Suprapubic skin (tissue), 4 donors: Measurements from ENCODE around the gene MYCBP2. TPM values are rescaled to one million over a fixed set of nuclear protein-coding genes. Genes with fewer than 3 reads are reported as not detected.
"Not testable (repeated sequence)": the region's sequence is repeated elsewhere in the genome, so short reads cannot be mapped to it uniquely, and the experiment has no call there.

Experiments used
- DNase-seq, 2 donors: peaks; one replicate each; pipeline ENCODE4 v3.0.0-alpha.2; 2019; ENCODE audit warnings: low spot score in 2 of 2
- H3K27ac ChIP-seq: fragments of 200-600 bp; sonication (generic); one replicate; pipeline ENCODE4 v1.5.1; 2019
- H3K27me3 ChIP-seq: fragments of 200-600 bp; sonication (generic); one replicate; pipeline ENCODE4 v1.5.1; 2019
- H3K36me3 ChIP-seq: fragments of 200-600 bp; sonication (generic); one replicate; pipeline ENCODE4 v1.5.1; 2019
- H3K4me1 ChIP-seq: fragments of 200-600 bp; sonication (generic); one replicate; pipeline ENCODE4 v1.5.1; 2019
- H3K4me3 ChIP-seq: fragments of 200-600 bp; sonication (generic); one replicate; pipeline ENCODE4 v1.5.1; 2019; ENCODE audit warnings: mild to moderate bottlenecking
- H3K9me3 ChIP-seq: fragments of 200-600 bp; sonication (generic); one replicate; pipeline ENCODE4 v1.5.1; 2019
- EP300 ChIP-seq: sonication (generic); formaldehyde crosslinking; IDR thresholded peaks from one replicate; pipeline ENCODE4 v1.6.1; 2017; ENCODE audit warnings: antibody characterized with exemption
- POLR2A ChIP-seq, 2 donors: fragments of 450-650 bp; IDR thresholded peaks; one replicate each; pipeline ENCODE4 v1.6.1; 2017; ENCODE audit warnings: antibody characterized with exemption in 2 of 2, mild to moderate bottlenecking in 2 of 2, moderate library complexity in 2 of 2
- POLR2AphosphoS5 ChIP-seq, 3 donors: sonication (generic); formaldehyde crosslinking; IDR thresholded peaks; one replicate each; pipeline ENCODE4 v1.6.1; 2017; ENCODE audit warnings: antibody characterized with exemption in 3 of 3
- WGBS: methylation state at CpG from one replicate; pipeline ENCODE4 v1.1.5; 2018; 5-methylcytosine and 5-hydroxymethylcytosine counted together
- total RNA-seq, 4 donors: library from RNA; depleted of rRNA; stranded (reverse); fragments of >200 nt; gene quantifications; one replicate each; pipeline ENCODE4 v1.1.0, GENCODE V29; 2016
- TF ChIP-seq, protein P1 (sequence below), 2 donors: fragments of 200-600 bp in 1 of 2; fragments of 450-650 bp in 1 of 2; sonication (generic) in 1 of 2; IDR thresholded peaks; one replicate each; pipeline ENCODE4 v1.5.1; 2016 to 2019; ENCODE audit warnings: antibody characterized with exemption in 2 of 2, mild to moderate bottlenecking in 1 of 2, moderate library complexity in 1 of 2

The MYCBP2 gene
- total RNA-seq, 4 donors from 2014 or later = 182 to 245 (median 207) TPM

DNA sequence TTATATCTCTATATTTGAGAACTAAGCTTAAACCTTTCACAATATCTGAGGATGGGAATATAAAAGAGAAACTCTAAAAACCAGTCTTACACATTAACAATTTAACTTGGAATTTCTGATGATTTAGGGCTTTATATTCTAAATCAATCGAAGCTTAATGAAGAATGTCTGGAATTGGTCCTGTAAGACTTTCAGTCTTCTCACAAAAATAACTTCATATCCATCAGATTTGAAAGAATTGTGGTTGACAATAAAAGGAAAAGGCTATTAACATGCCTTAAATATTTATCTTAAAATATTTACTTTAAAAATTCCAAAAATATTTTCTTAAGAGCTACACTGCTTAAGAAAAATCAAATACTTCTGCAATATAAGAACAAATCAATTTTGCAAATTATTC lies 27.3 kb downstream of the MYCBP2 start:
- Histone ChIP-seq H3K4me3 (no peak overlapping the region), H3K9me3 (no peaks in the 10 kb centered on the region), H3K4me1 (peaks cover 30% of the 10 kb centered on the region), H3K27me3 (no peaks in the 10 kb centered on the region), H3K36me3 (no peaks in the 10 kb centered on the region), H3K27ac (no peak overlapping the region)
- TF ChIP-seq, protein P1, sequence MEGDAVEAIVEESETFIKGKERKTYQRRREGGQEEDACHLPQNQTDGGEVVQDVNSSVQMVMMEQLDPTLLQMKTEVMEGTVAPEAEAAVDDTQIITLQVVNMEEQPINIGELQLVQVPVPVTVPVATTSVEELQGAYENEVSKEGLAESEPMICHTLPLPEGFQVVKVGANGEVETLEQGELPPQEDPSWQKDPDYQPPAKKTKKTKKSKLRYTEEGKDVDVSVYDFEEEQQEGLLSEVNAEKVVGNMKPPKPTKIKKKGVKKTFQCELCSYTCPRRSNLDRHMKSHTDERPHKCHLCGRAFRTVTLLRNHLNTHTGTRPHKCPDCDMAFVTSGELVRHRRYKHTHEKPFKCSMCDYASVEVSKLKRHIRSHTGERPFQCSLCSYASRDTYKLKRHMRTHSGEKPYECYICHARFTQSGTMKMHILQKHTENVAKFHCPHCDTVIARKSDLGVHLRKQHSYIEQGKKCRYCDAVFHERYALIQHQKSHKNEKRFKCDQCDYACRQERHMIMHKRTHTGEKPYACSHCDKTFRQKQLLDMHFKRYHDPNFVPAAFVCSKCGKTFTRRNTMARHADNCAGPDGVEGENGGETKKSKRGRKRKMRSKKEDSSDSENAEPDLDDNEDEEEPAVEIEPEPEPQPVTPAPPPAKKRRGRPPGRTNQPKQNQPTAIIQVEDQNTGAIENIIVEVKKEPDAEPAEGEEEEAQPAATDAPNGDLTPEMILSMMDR (IDR thresholded peaks at IDR 0.05) = no peak
- TF ChIP-seq EP300 (no peak), POLR2AphosphoS5 (IDR thresholded peaks at IDR 0.05) (no peak), POLR2A (IDR thresholded peaks at IDR 0.05) (no peak)
- 57% methylated on average over 1 of the region's 1 CpG for WGBS
- DNase-seq = no peak

- Histone ChIP-seq H3K9me3 (no peaks in the 10 kb centered on the region), H3K27ac (no peak overlapping the region), H3K4me3 (no peak overlapping the region), H3K36me3 (peaks cover 2% of the 10 kb centered on the region), H3K27me3 (no peaks in the 10 kb centered on the region), H3K4me1 (peaks cover 30% of the 10 kb centered on the region)
- DNase-seq = no peak
- WGBS = 86% methylated on average over 3 of the region's 3 CpGs
- TF ChIP-seq POLR2AphosphoS5 (IDR thresholded peaks at IDR 0.05) (no peak), POLR2A (IDR thresholded peaks at IDR 0.05) (no peak), EP300 (no peak)
- TF ChIP-seq, protein P1 (IDR thresholded peaks at IDR 0.05) = no peak
These were observed 28.5 kb downstream of the MYCBP2 start for GRCh38 chr13:77298426-77298825.

- 86% methylated on average over 4 of the region's 4 CpGs for WGBS
- H3K27me3 ChIP-seq = no peaks in the 10 kb centered on the region
- H3K36me3 ChIP-seq = peaks cover 45% of the 10 kb centered on the region
- no peaks in the 10 kb centered on the region for H3K9me3 ChIP-seq
- DNase-seq = no peak
- H3K27ac ChIP-seq = no peak overlapping the region
- no peaks in the 10 kb centered on the region for H3K4me1 ChIP-seq
- no peak for TF ChIP-seq EP300
- TF ChIP-seq POLR2AphosphoS5 (IDR thresholded peaks at IDR 0.05) = no peak
- TF ChIP-seq, protein P1 (IDR thresholded peaks at IDR 0.05) = no peak
- TF ChIP-seq POLR2A (IDR thresholded peaks at IDR 0.05) = no peak
- no peak overlapping the region for H3K4me3 ChIP-seq
These were observed 35.1 kb downstream of the MYCBP2 start for GRCh38 chr13:77291774-77292173.

DNA sequence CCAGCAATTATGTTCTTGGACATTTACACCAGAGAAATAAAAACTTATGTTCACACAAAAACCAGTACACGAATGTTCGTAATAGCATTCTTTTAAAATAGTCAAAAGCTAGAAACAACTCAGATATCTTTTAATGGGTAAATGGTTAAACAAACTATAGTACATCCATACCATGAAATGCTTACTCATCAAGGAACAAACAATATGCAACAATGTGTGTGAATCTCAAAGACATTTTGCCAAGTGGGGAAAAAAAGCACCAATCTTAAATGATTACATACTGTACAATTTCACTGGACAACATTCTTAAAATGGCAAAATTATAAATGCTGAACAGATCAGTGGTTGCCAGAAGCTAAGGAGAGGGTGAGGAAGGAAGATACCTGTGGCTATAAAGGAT lies 36.6 kb downstream of the MYCBP2 start:
- H3K27ac ChIP-seq = no peak overlapping the region
- no peaks in the 10 kb centered on the region for H3K27me3 ChIP-seq
- peaks cover 45% of the 10 kb centered on the region for H3K36me3 ChIP-seq
- TF ChIP-seq, protein P1 (IDR thresholded peaks at IDR 0.05) = no peak
- TF ChIP-seq POLR2AphosphoS5 (IDR thresholded peaks at IDR 0.05) = no peak
- no peak for TF ChIP-seq POLR2A (IDR thresholded peaks at IDR 0.05)
- no peak for TF ChIP-seq EP300
- DNase-seq = no peak
- no peak overlapping the region for H3K4me3 ChIP-seq
- no peaks in the 10 kb centered on the region for H3K9me3 ChIP-seq
- H3K4me1 ChIP-seq = no peaks in the 10 kb centered on the region
- WGBS = 97% methylated on average over 2 of the region's 2 CpGs

GRCh38 chr13:77289851-77290250 lies 37.0 kb downstream of the MYCBP2 start:
- no peaks in the 10 kb centered on the region for H3K9me3 ChIP-seq
- no peaks in the 10 kb centered on the region for H3K4me1 ChIP-seq
- DNase-seq = no peak
- peaks cover 45% of the 10 kb centered on the region for H3K36me3 ChIP-seq
- no peaks in the 10 kb centered on the region for H3K27me3 ChIP-seq
- no peak overlapping the region for H3K27ac ChIP-seq
- no peak for TF ChIP-seq POLR2AphosphoS5 (IDR thresholded peaks at IDR 0.05)
- TF ChIP-seq, protein P1 (IDR thresholded peaks at IDR 0.05) = no peak
- no peak for TF ChIP-seq POLR2A (IDR thresholded peaks at IDR 0.05)
- no peak for TF ChIP-seq EP300
- no peak overlapping the region for H3K4me3 ChIP-seq

DNA sequence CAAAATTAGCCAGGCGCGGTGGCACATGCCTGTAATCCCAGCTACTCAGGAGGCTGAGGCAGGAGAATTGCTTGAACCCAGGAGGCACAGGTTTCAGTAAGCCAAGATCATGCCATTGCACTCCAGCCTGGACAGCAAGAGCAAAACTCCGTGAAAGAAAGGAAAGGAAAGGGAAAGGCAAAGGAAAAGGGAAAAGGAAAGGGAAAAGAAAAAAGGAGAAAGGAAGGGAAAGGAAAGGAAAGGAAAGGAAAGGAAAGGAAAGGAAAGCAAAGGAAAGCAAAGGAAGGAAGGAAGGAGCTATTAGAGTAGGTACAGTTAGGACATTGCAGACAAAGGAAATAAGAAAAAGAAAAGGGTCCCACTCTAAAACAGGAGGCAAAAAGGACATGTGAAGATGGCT lies 41.3 kb downstream of the MYCBP2 start:
- 94% methylated on average over 3 of the region's 3 CpGs for WGBS
- DNase-seq = not testable (repeated sequence)
- peaks cover 27% of the 10 kb centered on the region for H3K36me3 ChIP-seq

More for the DNA sequence above, 41.3 kb downstream of the MYCBP2 start:
- H3K9me3 ChIP-seq, H3K27me3 ChIP-seq, H3K4me1 ChIP-seq, H3K4me3 ChIP-seq, H3K27ac ChIP-seq: not testable (repeated sequence)
